Lower lobe of right lung (tissue), 2 donors: ENCODE data around the gene ALKBH6. TPM values are rescaled to one million over a fixed set of nuclear protein-coding genes. Genes with fewer than 3 reads are reported as not detected.

Source experiments
- ATAC-seq, 2 donors: fragments of 200-7000 bp; cut with Tn5 transposase; one replicate each; pipeline ENCODE4 v1.9.1; 2020 to 2022; ENCODE audit warnings: mild to moderate bottlenecking in 2 of 2, moderate library complexity in 2 of 2
- DNase-seq: peaks from one replicate; pipeline ENCODE4 v3.0.0-alpha.2; 2020
- H3K27ac ChIP-seq: fragments of 200-600 bp; one replicate; pipeline ENCODE4 v1.8.0; 2022
- H3K27me3 ChIP-seq: fragments of 200-600 bp; one replicate; pipeline ENCODE4 v1.8.0; 2022; ENCODE audit warnings: low read depth
- H3K36me3 ChIP-seq: fragments of 200-600 bp; one replicate; pipeline ENCODE4 v1.8.0; 2022; ENCODE audit warnings: mild to moderate bottlenecking
- H3K4me1 ChIP-seq: fragments of 200-600 bp; one replicate; pipeline ENCODE4 v1.8.0; 2022
- H3K4me3 ChIP-seq: fragments of 200-600 bp; one replicate; pipeline ENCODE4 v1.8.0; 2022; ENCODE audit warnings: mild to moderate bottlenecking
- H3K9me3 ChIP-seq: fragments of 200-600 bp; one replicate; pipeline ENCODE4 v1.8.0; 2022
- intact Hi-C: fragments of 100-400 bp; cut with DNase I; formaldehyde crosslinking; loops from one replicate; pipeline ENCODE4 v1.11.0; 2022
- total RNA-seq: library from RNA; stranded (reverse); fragmentation: NEBNext Ultra II Directional; extraction: Animal tissue kit (Norgen Biotek cat#: 25700); gene quantifications from one replicate; pipeline ENCODE4 v1.2.1, GENCODE V29; 2021
- TF ChIP-seq, protein P1 (sequence below): fragments of 200-600 bp; IDR thresholded peaks from one replicate; pipeline ENCODE4 v1.8.0; 2022; ENCODE audit warnings: antibody characterized with exemption, mild to moderate bottlenecking
- donor health status: DM: no; HTN: yes; CAD: no; lungs with severe emphysema.

The ALKBH6 gene
- total RNA-seq, 1 donor from 2014 or later, result 21.0 TPM

DNA sequence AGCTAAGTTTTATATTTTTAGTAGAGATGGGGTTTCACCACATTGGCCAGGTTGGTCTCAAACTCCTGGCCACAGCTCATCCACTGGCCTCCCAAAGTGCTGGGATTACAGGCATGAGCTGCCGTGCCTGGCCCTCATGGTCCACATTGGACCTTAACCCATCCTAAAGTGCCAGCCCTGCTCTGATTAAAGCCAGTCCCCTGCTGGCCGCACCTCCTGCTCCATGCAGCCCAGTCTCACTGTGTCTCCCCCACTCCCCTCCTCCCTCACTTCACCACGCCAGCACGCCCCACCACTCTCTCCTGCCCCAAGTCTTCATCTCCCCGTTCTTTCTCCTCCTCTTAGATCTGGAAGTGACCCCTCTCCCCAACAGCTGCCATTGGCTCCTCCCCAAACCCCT, 35.7 kb downstream of the ALKBH6 start:
- Histone ChIP-seq H3K4me3 (no peak overlapping the region), H3K4me1 (no peaks in the 10 kb centered on the region), H3K9me3 (no peaks in the 10 kb centered on the region), H3K27me3 (peaks cover 22% of the 10 kb centered on the region), H3K36me3 (no peaks in the 10 kb centered on the region), H3K27ac (no peak overlapping the region)
- TF ChIP-seq, protein P1, sequence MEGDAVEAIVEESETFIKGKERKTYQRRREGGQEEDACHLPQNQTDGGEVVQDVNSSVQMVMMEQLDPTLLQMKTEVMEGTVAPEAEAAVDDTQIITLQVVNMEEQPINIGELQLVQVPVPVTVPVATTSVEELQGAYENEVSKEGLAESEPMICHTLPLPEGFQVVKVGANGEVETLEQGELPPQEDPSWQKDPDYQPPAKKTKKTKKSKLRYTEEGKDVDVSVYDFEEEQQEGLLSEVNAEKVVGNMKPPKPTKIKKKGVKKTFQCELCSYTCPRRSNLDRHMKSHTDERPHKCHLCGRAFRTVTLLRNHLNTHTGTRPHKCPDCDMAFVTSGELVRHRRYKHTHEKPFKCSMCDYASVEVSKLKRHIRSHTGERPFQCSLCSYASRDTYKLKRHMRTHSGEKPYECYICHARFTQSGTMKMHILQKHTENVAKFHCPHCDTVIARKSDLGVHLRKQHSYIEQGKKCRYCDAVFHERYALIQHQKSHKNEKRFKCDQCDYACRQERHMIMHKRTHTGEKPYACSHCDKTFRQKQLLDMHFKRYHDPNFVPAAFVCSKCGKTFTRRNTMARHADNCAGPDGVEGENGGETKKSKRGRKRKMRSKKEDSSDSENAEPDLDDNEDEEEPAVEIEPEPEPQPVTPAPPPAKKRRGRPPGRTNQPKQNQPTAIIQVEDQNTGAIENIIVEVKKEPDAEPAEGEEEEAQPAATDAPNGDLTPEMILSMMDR, result no peak
- intact Hi-C loops, result no loop called here
- DNase-seq (no peak), ATAC-seq (no peak)

DNA sequence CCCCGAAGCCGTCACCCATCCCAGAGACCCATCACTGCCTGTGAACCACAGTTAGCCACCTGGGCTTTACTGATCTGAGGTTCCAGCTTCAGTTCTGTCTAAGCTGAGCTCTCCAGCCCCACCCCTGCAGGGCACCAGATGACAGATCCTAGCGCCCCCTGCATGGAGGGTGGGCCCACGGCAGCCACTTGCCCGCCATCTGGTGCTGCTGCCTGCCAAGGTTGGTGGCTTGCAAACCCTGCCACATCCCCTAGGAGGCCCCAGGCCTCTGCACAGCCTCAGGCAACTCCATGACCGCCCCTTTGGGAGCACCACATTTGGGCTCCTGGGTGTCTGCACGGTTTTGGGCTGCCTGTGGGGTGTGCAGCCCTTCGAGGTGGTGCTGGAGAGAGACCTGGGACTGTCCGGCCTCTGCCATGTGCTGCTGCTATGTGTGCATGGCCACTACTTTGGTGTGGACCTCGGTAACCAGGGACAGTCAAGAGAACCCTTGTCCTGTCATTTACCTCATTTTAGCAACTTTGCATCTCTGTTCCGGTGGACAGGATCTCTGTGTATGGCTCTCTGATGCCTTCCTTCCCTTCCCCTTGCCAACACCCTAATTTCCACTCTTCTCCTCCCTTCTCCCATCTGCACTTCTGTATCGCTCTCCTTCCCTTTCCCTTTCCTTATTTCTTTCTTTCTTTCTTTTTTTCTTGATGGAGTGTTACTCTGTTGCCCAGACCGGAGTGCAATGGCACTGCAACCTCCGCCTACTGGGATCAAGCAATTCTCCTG, 36.4 kb downstream of the ALKBH6 start:
- Histone ChIP-seq H3K27me3 (peaks cover 22% of the 10 kb centered on the region), H3K4me1 (no peaks in the 10 kb centered on the region), H3K4me3 (no peak overlapping the region), H3K36me3 (no peaks in the 10 kb centered on the region), H3K9me3 (no peaks in the 10 kb centered on the region), H3K27ac (no peak overlapping the region)
- no peak for DNase-seq
- intact Hi-C loops, result no loop called here
- peak in 1 of 2 donors; percentile 7 for ATAC-seq
- TF ChIP-seq, protein P1, result no peak

DNA sequence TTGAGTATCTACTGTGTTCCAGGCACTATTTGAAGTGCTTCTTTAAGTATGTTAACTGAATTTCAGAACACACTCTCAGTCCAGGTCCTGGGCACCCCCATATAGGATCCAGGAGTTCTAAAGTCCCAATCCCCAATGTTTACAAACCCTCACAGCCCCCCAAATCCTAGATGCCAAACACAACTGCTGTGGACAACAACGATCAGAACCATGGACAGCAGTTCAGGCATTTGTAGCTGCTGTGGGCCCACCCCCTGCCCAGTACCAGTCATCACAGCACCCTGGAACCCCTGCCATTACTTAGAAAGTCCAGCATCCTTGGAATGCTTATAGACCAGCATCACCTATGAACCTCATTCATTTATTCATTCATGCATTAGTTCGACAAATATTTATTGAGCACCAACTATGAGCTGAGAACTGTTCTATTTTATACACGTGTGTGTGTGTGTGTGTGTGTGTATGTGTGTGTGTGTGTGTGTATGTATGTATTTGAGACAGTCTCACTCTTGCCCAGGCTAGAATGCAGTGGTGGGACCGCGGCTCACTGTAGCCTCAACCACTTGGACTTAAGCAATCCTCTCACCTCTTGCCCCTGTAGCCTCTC, 38.3 kb downstream of the ALKBH6 start:
- DNase-seq (no peak), ATAC-seq (no peak)
- TF ChIP-seq, protein P1, result no peak
- H3K4me1 ChIP-seq, result no peaks in the 10 kb centered on the region
- no peaks in the 10 kb centered on the region for H3K9me3 ChIP-seq
- intact Hi-C loops, result no loop called here
- H3K27ac ChIP-seq, result no peak overlapping the region
- no peaks in the 10 kb centered on the region for H3K36me3 ChIP-seq
- no peak overlapping the region for H3K4me3 ChIP-seq
- peaks cover 22% of the 10 kb centered on the region for H3K27me3 ChIP-seq

DNA sequence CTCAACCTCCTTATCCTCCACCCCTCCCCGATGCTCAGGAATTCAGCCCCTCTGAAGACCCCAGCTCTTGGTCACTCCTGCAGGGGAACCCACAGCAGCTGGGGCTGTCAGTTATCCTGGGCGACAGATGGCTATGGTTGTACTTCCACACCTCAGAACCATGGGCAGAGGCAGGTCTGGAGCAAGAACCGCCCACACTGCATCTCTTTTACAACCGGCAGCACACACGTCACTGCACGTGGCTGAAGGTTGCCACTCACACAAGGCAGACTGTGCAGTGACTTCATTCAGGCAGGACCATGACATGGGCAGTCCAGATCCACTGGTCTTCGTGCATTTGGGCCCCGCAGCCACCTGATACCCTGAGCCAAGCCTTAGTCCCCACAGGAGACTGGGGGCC, 40.5 kb downstream of the ALKBH6 start:
- DNase-seq (no peak), ATAC-seq (no peak)
- Histone ChIP-seq H3K36me3 (no peaks in the 10 kb centered on the region), H3K4me3 (no peak overlapping the region), H3K27me3 (peaks cover 17% of the 10 kb centered on the region), H3K27ac (no peak overlapping the region), H3K4me1 (no peaks in the 10 kb centered on the region), H3K9me3 (no peaks in the 10 kb centered on the region)
- intact Hi-C loops, result no loop called here
- TF ChIP-seq, protein P1, result no peak

DNA sequence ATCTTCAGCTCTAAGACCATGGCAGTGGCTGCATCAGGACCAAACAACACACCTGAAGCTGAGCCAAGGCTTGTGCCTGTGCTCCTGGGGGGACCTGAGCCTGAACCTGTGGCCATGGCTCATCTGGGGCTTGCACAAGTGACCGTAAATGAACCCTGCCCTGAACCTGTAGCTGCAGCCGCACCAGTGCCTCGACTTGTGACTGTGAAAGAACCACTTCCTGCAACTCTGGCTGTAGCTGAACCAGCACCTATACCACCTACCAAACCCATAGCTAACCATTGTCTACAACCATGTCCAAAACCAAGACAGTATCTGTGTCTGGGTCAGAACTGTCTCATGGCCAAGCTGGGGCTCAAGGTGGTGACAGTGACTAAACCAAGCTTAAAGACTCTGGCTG, 47.2 kb downstream of the ALKBH6 start:
- TF ChIP-seq, protein P1, result no peak
- H3K4me1 ChIP-seq, result no peaks in the 10 kb centered on the region
- no peak overlapping the region for H3K27ac ChIP-seq
- no peaks in the 10 kb centered on the region for H3K36me3 ChIP-seq
- H3K9me3 ChIP-seq, result no peaks in the 10 kb centered on the region
- no peak overlapping the region for H3K4me3 ChIP-seq
- intact Hi-C loops, result no loop called here
- DNase-seq (no peak), ATAC-seq (no peak)
- H3K27me3 ChIP-seq, result peaks cover 24% of the 10 kb centered on the region
